Calu3 (cell line): ENCODE data around the gene MACF1. TPM values are rescaled to one million over a fixed set of nuclear protein-coding genes. Genes with fewer than 3 reads are reported as not detected.
"Not testable (repeated sequence)": the region's sequence is repeated elsewhere in the genome, so short reads cannot be mapped to it uniquely, and the experiment has no call there.

Experiments
- BruUV-seq: library from RNA; stranded (reverse); fragments of 400-500 nt; replicated peaks from 2 replicates; lab custom pipeline; 2021; lab: Mats Ljungman, UMichigan
- CTCF ChIA-PET: fragments of 300-600 bp; sonication (Branson Sonifier 250); formaldehyde crosslinking; loops from one replicate; lab custom pipeline; 2022; ENCODE audit warnings: antibody characterized with exemption; lab: Charles Lee
- DNase-seq: peaks from one replicate; pipeline ENCODE4 v3.0.0; 2022
- H3K27ac Mint-ChIP-seq: one replicate; pipeline ENCODE4 v1.8.0; 2022; ENCODE audit warnings: mixed read lengths; ENCODE audit not compliant: unreplicated experiment
- H3K27me3 Mint-ChIP-seq: one replicate; pipeline ENCODE4 v1.8.0; 2022; ENCODE audit warnings: mixed read lengths; ENCODE audit not compliant: unreplicated experiment
- H3K36me3 Mint-ChIP-seq: one replicate; pipeline ENCODE4 v1.8.0; 2022; ENCODE audit warnings: mild to moderate bottlenecking, moderate library complexity, mixed read lengths; ENCODE audit not compliant: insufficient read depth, unreplicated experiment
- H3K4me1 Mint-ChIP-seq: one replicate; pipeline ENCODE4 v1.8.0; 2022; ENCODE audit warnings: mild to moderate bottlenecking, low read depth, mixed read lengths; ENCODE audit not compliant: unreplicated experiment
- H3K4me3 Mint-ChIP-seq: one replicate; pipeline ENCODE4 v1.8.0; 2022; ENCODE audit warnings: mild to moderate bottlenecking, low read depth, moderate library complexity, mixed read lengths; ENCODE audit not compliant: unreplicated experiment
- H3K9me3 Mint-ChIP-seq: one replicate; pipeline ENCODE4 v1.8.0; 2022; ENCODE audit warnings: low read depth, mixed read lengths; ENCODE audit not compliant: unreplicated experiment
- CTCF ChIP-seq: fragments of 200-600 bp; IDR thresholded peaks from one replicate; pipeline ENCODE4 v1.8.0; 2022; ENCODE audit warnings: antibody characterized with exemption; ENCODE audit not compliant: unreplicated experiment
- intact Hi-C: fragments of 100-400 bp; cut with micrococcal nuclease; formaldehyde crosslinking; loops from one replicate; pipeline ENCODE4 v1.10.0; 2022; ENCODE audit not compliant: unreplicated experiment
- total RNA-seq: library from RNA; stranded (reverse); gene quantifications from 2 replicates; pipeline ENCODE4 v1.2.3, GENCODE V29; 2022

MACF1 gene
- total RNA-seq, 1 experiment from 2014 or later = 705 TPM

GRCh38 chr1:39499668-39500067 lies 295.2 kb downstream of the MACF1 start:
- TF ChIP-seq CTCF = no peak
- peaks cover 2% of the 10 kb centered on the region for H3K27me3 Mint-ChIP-seq
- no peak overlapping the region for H3K4me3 Mint-ChIP-seq
- CTCF ChIA-PET = interaction anchor here (0.5 kb wide), 1 partner anchor 186 kb away, joined by 3 read pairs; no protein-coding TSS in a partner anchor
- no peak for DNase-seq
- no peaks in the 10 kb centered on the region for H3K4me1 Mint-ChIP-seq
- H3K36me3 Mint-ChIP-seq = no peaks in the 10 kb centered on the region
- intact Hi-C loops = no loop called here
- no peak overlapping the region for H3K27ac Mint-ChIP-seq
- no peaks in the 10 kb centered on the region for H3K9me3 Mint-ChIP-seq
- BruUV-seq = no TSS peak

- TF ChIP-seq CTCF = no peak
- DNase-seq = no peak
- CTCF ChIA-PET = no interaction called here
- Mint-ChIP-seq H3K27ac (no peak overlapping the region), H3K4me1 (no peaks in the 10 kb centered on the region), H3K36me3 (no peaks in the 10 kb centered on the region), H3K27me3 (no peaks in the 10 kb centered on the region), H3K9me3 (no peaks in the 10 kb centered on the region), H3K4me3 (no peak overlapping the region)
- intact Hi-C loops = no loop called here
- BruUV-seq = no TSS peak
Measured at GRCh38 chr1:39500862-39501389, 296.4 kb downstream of the MACF1 start.

- no peaks in the 10 kb centered on the region for H3K36me3 Mint-ChIP-seq
- no peak for TF ChIP-seq CTCF
- H3K9me3 Mint-ChIP-seq = no peaks in the 10 kb centered on the region
- no peak overlapping the region for H3K27ac Mint-ChIP-seq
- H3K4me1 Mint-ChIP-seq = no peaks in the 10 kb centered on the region
- H3K4me3 Mint-ChIP-seq = no peak overlapping the region
- DNase-seq = no peak
- no TSS peak for BruUV-seq
- intact Hi-C loops = no loop called here
- CTCF ChIA-PET = interaction anchor here (0.7 kb wide), 1 partner anchor 147 kb away, joined by 3 read pairs; no protein-coding TSS in a partner anchor
- no peaks in the 10 kb centered on the region for H3K27me3 Mint-ChIP-seq
Measured at GRCh38 chr1:39501666-39502065, 297.2 kb downstream of the MACF1 start.

- H3K36me3 Mint-ChIP-seq, H3K27me3 Mint-ChIP-seq, H3K9me3 Mint-ChIP-seq, CTCF ChIA-PET, intact Hi-C loops, H3K4me3 Mint-ChIP-seq, DNase-seq, BruUV-seq, H3K27ac Mint-ChIP-seq: not testable (repeated sequence)
- peaks cover 12% of the 10 kb centered on the region for H3K4me1 Mint-ChIP-seq
Measured at GRCh38 chr1:39504436-39504835, 299.9 kb downstream of the MACF1 start.

- peaks cover 12% of the 10 kb centered on the region for H3K4me1 Mint-ChIP-seq
- intact Hi-C loops = no loop called here
- no peaks in the 10 kb centered on the region for H3K27me3 Mint-ChIP-seq
- DNase-seq = no peak
- no peak overlapping the region for H3K4me3 Mint-ChIP-seq
- BruUV-seq = no TSS peak
- H3K27ac Mint-ChIP-seq = no peak overlapping the region
- no peaks in the 10 kb centered on the region for H3K9me3 Mint-ChIP-seq
- CTCF ChIA-PET = no interaction called here
- TF ChIP-seq CTCF = no peak
- H3K36me3 Mint-ChIP-seq = no peaks in the 10 kb centered on the region
Measured at GRCh38 chr1:39505289-39505688, 300.8 kb downstream of the MACF1 start.
